Measurements from ENCODE around the gene ZIC2.
"Not testable (repeated sequence)": the region's sequence is repeated elsewhere in the genome, so short reads cannot be mapped to it uniquely, and the experiment has no call there.

GRCh38 chr13:99945515-99945914, 36.1 kb upstream of the ZIC2 start:
- TF ChIP-seq CTCF (IDR thresholded peaks at IDR 0.05; ENCODE audit: low read depth, low read length); EZH2phosphoT487 (IDR thresholded peaks at IDR 0.05; ENCODE audit: low read depth): not testable (repeated sequence)

Data from OCI-LY3 (cell line).